Measurements from ENCODE around the gene MACIR.

The MACIR gene

GRCh38 chr5:103228061-103228460 is 30.5 kb upstream of the MACIR start:
- TF ChIP-seq MYC (IDR thresholded peaks at IDR 0.05; ENCODE audit: low read depth, low read length): no peak
- no peak for TF ChIP-seq MAX (IDR thresholded peaks at IDR 0.05; ENCODE audit: low read depth, low read length)
- no peak for TF ChIP-seq POLR2A (IDR thresholded peaks at IDR 0.05; ENCODE audit: extremely low read depth, insufficient read length)
- no peak for TF ChIP-seq CTCF (IDR thresholded peaks at IDR 0.05; ENCODE audit: low read depth, low read length)
- H3K4me3 ChIP-seq (ENCODE audit: low read depth, low read length): no peak overlapping the region
- DNase-seq (ENCODE audit: low read depth): no peak

- no peak for DNase-seq (ENCODE audit: low read depth)
- H3K4me3 ChIP-seq (ENCODE audit: low read depth, low read length): no peak overlapping the region
- TF ChIP-seq MAX (IDR thresholded peaks at IDR 0.05; ENCODE audit: low read depth, low read length) (no peak), POLR2A (IDR thresholded peaks at IDR 0.05; ENCODE audit: extremely low read depth, insufficient read length) (no peak), MYC (IDR thresholded peaks at IDR 0.05; ENCODE audit: low read depth, low read length) (no peak), CTCF (IDR thresholded peaks at IDR 0.05; ENCODE audit: low read depth, low read length) (no peak)
These were observed 30.0 kb upstream of the MACIR start for GRCh38 chr5:103228588-103228987.

- TF ChIP-seq MYC (IDR thresholded peaks at IDR 0.05; ENCODE audit: low read depth, low read length) (no peak), CTCF (IDR thresholded peaks at IDR 0.05; ENCODE audit: low read depth, low read length) (peak; percentile 57), MAX (IDR thresholded peaks at IDR 0.05; ENCODE audit: low read depth, low read length) (no peak), POLR2A (IDR thresholded peaks at IDR 0.05; ENCODE audit: extremely low read depth, insufficient read length) (no peak)
- DNase-seq (ENCODE audit: low read depth): peak; percentile 48
- no peak overlapping the region for H3K4me3 ChIP-seq (ENCODE audit: low read depth, low read length)
These were observed 26.1 kb upstream of the MACIR start for GRCh38 chr5:103232393-103232999.

- no peak for TF ChIP-seq POLR2A (IDR thresholded peaks at IDR 0.05; ENCODE audit: extremely low read depth, insufficient read length)
- TF ChIP-seq MYC (IDR thresholded peaks at IDR 0.05; ENCODE audit: low read depth, low read length): no peak
- no peak for TF ChIP-seq MAX (IDR thresholded peaks at IDR 0.05; ENCODE audit: low read depth, low read length)
- no peak for TF ChIP-seq CTCF (IDR thresholded peaks at IDR 0.05; ENCODE audit: low read depth, low read length)
- H3K4me3 ChIP-seq (ENCODE audit: low read depth, low read length): no peak overlapping the region
- no peak for DNase-seq (ENCODE audit: low read depth)
These were observed 24.2 kb upstream of the MACIR start for GRCh38 chr5:103234239-103234975.

GRCh38 chr5:103235891-103236290 is 22.7 kb upstream of the MACIR start:
- no peak for DNase-seq (ENCODE audit: low read depth)
- no peak overlapping the region for H3K4me3 ChIP-seq (ENCODE audit: low read depth, low read length)
- TF ChIP-seq MAX (IDR thresholded peaks at IDR 0.05; ENCODE audit: low read depth, low read length): no peak
- no peak for TF ChIP-seq MYC (IDR thresholded peaks at IDR 0.05; ENCODE audit: low read depth, low read length)
- TF ChIP-seq POLR2A (IDR thresholded peaks at IDR 0.05; ENCODE audit: extremely low read depth, insufficient read length): no peak
- no peak for TF ChIP-seq CTCF (IDR thresholded peaks at IDR 0.05; ENCODE audit: low read depth, low read length)

Data from NB4 (cell line).